NT2/D1 (cell line): ENCODE results near the gene ZNF79.

Experiments
- SUZ12 ChIP-seq: IDR thresholded peaks from 2 replicates; pipeline ENCODE4 v1.6.1; 2011; ENCODE audit not compliant: insufficient read length, insufficient read depth; ENCODE audit errors: extremely low read depth
- YY1 ChIP-seq: IDR thresholded peaks from 2 replicates; pipeline ENCODE4 v1.6.1; 2011; ENCODE audit not compliant: insufficient read length, insufficient read depth
- ZNF274 ChIP-seq: IDR thresholded peaks from 2 replicates; pipeline ENCODE4 v1.6.1; 2011; ENCODE audit warnings: mild to moderate bottlenecking, low read depth, low read length

- TF ChIP-seq YY1 (no peak), ZNF274 (no peak), SUZ12 (no peak)
Measured at GRCh38 chr9:127384016-127384730, 40.0 kb upstream of the ZNF79 start.
